Lung microvascular endothelial cell (primary cell): ENCODE measurements around the gene PXDN. TPM values are rescaled to one million over a fixed set of nuclear protein-coding genes. Genes with fewer than 3 reads are reported as not detected.

Experiments
- DNase-seq, 2 donors: peaks; one replicate each; pipeline versions ENCODE4 v3.0.0 to v3.0.0-alpha.2; 2010; ENCODE audit warnings: low read depth in 2 of 2
- total RNA-seq: library from RNA; depleted of rRNA; stranded (reverse); fragments of >200 nt; gene quantifications from 2 replicates; pipeline ENCODE4 v1.2.1, GENCODE V29; 2014

Gene PXDN
- total RNA-seq, 1 donor from 2014 or later: 140 TPM

DNA sequence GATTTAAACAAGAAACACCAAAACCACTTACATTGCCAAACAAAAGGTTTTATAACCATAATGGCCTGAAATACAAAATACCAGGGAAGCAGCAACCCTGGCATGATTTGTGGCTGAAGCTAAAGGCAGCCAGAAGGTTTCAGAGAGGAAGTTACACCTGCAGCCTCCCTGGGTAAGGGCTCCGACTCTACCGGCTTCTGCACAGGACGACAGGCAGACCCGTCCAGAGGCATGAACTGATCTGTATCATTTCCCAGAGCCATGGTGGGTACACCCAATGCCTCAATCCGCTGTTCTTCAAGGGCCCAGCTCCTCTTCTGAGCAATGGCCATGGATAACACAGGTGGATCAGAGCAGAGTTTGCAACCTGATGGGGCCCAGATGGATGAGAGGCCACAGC, 71.6 kb downstream of the PXDN start:
- no peak for DNase-seq

DNA sequence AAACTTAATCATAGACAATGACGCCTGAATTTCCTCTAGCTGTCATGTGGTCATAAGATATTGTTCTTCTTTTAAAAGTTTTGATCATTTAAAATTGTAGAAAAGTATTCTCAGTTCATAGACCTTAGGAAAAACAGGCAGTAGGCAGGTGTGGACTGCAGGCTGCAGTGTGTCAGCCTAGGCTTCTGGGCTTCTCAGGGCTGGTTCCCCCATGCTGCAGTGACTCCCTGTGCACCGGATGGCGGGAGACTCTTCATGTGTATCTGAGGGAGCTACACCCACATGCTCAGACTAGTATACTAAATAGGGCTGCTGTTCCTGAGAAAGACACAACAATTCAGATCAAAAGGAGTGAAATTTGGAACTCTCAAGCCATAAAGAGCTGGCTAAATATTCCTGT, 72.4 kb downstream of the PXDN start:
- DNase-seq: no peak

DNA sequence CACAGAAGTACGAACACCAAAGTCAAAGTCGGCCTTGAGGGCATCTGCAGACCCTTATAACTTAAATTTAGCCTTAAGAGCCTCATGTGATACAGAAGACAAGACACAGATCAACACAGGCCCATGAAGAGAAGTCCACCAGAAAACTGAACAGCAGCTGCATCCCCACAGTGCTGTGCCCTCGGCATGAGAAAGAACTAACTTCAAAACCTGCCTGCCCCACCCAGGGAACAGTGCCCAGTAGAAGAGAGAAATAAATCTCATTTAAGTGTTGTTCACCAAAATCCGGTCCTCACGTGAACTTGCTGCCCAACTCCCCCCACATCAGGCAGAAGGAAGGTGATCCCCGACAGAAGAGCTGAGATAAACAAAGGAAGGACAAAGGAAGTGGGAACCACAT, 73.7 kb downstream of the PXDN start:
- DNase-seq: no peak

DNA sequence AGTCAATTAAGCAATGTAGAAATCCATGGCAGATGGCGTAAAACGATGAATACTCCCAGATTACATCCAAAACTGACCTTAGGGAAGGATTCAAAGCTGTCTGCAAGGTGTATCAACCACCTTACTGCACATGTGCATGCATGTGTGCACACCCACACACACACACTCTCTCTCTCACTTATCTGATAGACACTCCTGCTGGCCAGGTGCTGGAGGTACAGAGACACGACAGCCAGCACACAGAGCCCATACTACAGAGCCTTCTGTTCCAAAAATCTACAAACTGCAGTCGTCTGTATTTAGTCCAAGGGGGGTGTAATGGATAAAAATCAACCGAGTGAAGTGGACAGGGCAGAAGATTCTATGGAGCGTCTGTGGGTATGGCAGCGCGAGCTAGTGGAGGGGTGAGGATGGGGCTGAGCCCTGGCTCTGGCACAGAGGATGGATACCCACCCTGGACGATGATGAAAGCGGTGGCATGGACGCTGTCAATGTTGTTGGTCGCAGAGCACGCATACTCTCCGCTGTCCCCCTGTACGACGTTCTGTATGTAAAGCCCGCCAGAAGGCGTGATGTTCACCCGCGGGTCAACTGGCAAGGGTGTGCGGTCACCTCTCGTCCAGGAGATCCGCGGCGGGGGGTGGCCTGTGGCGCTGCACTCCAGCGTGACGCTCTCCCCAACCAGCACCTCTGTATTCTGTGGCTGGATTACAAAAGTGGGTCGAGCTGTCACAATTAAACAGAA, 78.4 kb downstream of the PXDN start:
- no peak for DNase-seq

DNA sequence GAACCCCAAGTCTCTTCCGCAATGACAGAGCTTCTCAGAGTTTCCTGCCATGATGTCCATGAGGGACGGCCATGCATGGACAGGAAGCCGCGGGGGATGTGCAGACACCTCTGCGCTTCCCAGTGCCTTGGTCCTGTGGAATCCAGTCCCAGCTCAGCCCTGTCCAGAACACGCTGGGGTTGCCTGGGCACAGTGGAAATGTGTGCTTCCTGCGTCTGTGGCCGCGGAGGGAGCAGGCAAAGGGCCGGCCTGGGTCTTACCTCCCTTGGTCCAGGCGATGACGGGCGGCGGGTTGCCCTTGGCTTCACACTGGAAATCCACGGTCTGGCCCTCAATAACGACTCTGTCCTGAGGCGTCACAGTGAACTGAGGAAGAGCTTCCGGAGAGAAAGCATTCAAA, 79.6 kb downstream of the PXDN start:
- DNase-seq: no peak

DNA sequence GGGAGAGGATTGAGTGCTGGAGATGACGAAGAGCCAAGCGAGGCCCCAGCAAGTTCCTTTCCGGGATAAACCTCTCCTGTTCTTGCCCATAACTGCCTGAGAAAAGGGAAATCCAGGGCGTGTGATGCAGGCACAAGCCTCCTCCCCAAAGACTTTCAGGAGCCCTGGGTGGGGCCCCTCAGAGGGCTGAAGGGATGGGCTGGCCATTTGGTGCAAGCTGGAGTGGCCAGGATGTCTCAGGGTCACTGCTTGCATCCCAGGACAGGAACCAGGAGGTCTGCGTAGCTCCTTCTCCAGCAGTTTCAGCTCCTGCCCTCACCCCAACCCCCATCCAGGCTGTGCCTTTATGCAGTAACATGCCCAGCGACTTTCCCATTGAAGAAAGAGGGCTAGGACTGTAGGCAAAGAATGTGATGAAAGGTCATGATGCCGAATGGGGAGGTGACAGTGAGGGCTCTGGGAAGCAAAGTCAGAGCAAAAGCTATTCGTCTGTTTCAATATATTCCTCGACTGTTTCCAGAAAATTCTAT, 80.2 kb downstream of the PXDN start:
- no peak for DNase-seq

DNA sequence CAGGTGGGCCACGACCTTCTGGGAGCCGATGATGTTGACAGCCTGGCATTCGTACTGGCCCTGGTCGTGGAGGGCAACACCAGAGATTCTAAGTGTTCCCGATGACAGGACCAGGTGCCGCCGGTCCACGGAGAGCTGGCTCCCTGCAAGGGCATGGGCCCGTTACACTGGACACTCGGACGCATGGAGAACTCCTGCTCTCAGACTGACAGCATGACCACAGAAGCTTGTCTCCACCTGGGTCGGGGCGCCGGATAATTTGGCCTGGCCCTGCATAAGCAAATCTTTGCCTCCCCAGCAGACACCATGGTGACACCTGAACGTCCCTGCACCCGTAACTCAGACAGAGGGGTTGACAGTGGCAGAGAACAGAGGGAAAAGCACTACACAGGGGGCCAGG, 80.7 kb downstream of the PXDN start:
- DNase-seq: no peak

DNA sequence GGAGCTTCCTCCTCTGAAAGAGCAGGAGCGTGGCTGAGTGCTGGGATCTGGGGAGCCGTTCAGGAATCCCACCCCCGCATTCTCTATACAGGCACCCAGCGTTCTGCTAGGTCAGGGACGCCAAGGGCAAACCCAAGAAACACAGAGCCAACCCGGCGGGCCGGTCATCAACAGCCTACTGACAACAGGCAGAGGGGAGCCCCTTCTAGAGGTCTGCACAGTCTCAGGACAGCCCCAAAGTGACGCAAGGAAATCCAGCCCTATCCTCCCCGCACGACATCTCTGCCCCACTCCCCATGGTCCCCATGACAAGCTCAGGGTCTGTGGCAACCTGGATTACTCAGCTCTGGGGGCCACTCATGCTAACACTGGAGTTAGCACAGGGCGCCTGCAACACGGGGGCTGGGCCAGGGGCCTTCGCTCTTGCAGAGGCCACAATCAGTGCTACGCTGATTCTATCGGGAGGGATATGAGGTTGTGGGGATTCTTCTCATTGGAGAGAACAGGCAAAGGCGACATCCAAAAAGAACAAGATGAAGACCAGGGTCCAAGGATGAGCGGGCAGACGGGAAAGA, 81.6 kb downstream of the PXDN start:
- DNase-seq: no peak

DNA sequence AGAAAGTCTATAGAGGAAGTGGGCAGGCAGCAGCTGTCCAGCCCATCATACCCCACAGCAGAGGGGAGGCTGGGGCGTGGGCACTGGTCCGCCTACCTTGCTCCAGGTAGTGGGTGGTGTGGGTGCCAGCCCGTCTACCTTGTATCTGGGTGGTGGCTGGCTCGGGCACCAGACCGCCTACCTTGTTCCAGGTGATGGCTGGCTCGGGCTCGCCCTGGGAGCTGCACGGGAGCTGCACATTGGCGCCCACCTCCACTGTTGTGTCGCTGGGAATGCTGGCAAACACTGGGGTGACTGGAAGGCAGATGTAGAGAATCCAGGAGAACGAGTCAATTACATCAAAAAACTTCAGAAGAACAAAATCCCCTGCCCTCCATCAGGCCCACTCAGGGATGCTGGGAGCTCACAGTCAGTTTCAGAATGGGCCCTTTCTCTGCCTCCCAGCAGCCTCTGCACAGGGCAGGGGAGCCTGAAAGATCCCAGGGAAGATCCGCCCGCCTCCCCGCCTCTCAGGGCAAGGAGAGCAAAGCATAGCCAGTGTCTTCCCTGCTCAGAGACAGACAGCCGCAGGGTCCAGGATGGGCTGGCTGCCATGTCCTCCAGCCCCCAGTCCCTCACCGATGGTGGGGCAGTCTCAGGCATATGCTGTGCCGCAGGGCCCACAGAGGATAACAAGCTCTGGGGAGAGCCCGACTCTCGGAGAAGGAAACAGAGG, 82.3 kb downstream of the PXDN start:
- DNase-seq: no peak

DNA sequence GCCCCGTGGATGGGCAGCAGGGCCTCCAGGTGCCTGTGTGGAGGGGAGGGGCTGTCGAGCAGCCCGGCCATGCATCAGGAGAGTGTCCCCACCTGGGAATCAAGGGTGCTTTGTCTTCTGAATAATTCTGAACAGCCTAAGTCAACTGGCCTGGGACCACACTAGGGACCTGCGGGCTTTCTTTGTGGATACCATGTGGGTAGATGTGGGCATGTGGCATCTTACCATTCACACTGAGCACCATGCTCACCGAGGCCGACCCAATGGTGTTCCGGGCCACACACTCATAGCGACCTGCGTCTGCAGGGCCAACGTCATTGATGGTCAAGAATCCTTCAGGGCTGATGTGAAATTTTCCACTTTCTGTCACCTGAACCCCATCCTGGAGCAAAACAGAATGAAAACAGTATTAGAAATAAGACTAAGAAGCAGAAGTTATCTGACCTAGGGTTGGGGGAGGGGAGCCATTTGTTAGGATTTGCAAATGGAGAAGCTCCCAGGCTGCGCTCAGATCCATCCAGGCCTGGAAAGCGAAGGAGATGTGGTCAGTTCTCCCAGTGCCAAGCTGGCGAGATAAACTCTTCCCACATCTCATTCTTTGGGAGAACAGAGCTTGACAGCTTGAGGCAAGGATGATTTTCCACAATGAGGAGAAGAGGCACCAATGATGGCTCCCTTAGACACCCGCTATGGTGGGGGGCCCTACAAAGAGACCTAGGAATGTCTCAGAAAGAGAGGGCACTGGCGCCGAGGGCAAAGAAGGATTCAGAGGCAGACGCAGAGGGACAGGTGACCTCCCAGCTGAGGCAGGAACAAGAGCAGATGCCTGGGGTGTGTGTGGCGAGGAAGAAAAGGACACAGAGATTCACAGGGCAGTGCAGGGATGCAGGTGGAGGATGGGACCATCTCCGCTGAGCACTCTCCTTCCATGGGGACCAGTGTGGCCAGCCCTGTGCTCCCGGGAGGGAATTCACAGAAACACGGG, 83.4 kb downstream of the PXDN start:
- no peak for DNase-seq

DNA sequence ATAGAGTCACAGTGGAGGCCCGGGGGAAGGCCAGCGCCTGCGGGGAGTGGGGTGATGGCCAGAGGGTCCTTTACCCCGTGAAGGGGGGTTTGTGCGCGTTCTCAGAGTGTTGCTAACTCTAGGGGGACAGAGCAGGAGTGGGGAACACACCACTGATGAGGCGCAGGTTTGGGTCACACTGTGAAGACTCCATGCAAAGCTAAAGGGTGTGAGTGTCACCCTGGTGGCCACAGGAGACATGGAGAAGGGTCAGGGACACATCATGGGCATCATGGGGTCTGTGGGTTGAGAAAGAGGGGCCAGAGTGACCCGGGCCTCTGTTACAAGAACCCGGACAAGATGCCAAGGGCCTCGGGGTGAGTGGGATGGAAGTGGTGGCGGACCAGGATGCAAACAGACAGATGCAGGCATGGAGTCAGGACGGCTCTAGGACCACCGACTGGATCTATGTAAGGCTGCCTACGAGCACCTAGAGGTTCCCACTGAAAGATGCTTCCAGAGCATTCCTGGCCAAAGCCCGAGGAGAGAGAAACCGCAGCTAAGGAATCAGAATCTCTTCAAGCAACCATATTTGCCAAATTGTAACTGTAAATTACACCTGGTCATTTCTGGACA, 84.3 kb downstream of the PXDN start:
- no peak for DNase-seq

DNA sequence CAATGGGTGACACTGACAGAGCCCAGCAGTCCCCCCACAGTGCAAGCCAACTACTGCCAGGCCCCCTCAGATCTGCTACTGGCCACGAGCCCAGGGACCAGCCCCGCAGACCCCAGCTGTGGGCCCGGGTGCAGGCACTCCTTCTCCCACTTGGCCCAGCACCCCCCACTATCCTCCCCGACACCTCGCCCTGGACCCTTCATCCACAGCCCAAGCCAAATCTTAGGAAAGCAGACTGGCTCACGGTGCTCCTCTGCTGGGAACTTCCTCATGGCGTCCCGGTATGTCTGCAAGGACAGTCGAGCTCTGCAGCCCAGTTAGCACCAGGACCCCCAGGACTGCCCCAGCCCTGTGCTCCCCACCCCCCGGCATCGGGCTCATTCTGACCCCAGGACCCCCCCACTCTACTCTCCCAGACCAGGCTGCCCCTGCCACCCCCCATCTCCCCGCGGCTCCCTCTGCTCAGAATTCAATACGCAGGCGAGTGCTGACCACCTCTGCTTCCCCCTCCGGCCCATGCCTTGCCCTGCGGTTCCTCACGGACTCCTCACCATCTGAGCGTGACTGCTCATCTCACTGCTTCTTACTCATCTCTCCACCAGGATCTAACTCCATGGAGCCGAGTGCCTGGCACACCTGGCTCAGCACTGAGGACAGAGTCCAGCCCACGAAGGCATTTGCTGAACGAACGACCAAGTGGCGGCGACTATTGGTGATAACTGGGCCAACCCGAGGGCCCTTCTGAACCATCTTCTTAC, 85.7 kb downstream of the PXDN start:
- DNase-seq: no peak

DNA sequence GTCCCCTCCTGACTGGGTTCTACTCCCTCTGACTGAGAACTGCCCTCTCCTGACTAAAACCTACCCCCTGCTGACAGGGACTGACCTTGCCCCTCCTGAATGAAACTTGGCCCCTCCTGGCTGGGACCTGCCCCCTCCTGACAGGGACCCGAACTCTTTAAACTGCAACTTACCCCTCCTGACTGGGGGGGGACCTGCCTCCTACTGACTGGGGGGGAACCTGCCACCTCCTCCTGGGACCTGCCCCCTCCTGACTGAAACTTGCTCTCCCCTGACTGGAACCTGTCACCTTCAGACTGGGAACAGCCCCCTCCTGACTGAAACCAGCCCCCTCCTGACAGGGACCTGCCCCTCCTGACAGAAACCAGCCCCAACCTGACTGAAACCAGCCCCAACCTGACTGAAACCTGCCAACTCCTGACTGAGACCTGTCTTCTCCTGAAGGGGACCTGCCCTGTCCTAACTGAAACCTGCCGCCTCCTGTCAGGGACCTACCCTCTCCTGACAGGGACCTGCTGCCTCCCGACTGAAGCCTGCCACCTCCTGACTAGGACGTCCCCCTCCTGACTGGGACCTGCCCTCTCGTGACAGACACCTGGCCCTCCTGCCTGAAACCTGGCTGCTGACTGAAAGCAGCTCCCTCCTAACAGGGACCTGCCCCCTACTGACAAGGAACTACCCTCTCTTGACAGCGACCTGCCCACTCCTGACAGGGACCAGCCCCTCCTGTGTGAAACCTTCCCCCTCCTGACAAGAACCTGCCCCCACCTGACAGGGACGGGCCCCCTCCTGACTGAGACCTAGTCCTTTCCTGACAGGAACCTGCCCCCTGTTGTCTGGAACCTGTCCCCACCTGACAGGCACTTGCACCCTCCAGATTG, 87.1 kb downstream of the PXDN start:
- DNase-seq: no peak

DNA sequence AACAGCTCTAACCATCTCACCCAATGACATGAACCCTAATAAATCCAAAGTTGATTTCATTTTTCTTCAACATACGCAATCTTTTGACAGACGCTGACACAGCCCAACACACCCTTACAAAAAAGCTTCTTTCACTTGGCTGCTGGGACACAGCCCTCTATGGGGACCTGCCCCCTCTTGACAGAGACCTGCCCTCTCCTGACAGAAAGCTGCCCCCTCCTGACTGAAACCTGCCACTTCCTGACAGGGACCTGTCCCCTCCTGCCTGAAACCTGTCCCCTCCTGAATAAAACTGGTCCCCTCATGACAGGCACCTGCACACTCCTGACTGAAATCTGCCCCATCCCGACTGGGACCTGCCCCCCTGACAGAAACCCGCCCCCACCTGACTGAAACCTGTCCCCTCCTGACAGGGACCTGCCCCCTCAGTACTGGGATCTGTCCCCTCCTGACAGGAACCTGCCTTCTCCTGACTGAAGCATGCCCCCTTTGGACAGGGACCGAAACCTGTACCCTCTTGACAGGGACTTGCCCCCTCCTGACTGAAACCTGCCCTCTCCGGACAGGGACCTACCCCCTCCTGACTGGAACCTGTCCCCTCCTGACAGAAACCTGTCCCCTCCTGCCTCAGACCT, 87.9 kb downstream of the PXDN start:
- DNase-seq: peak in 1 of 2 donors; percentile 40

DNA sequence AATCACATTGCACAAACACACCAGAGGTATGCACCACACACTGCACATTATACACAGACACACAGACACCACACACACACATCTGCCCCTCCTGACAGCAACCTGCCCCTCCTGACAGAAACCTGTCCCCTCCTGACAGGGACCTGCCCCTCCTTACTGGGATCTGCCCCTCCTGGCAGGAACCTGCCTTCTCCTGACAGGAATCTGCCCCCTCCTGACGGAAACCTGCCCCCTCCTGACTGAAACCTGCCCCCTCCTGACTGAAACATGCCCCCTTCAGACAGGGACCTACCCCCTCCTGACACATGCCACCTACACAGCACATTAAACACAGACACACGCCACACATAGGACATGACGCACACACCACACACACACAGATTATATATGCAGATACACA, 88.9 kb downstream of the PXDN start:
- peak in 1 of 2 donors; percentile 30 for DNase-seq

DNA sequence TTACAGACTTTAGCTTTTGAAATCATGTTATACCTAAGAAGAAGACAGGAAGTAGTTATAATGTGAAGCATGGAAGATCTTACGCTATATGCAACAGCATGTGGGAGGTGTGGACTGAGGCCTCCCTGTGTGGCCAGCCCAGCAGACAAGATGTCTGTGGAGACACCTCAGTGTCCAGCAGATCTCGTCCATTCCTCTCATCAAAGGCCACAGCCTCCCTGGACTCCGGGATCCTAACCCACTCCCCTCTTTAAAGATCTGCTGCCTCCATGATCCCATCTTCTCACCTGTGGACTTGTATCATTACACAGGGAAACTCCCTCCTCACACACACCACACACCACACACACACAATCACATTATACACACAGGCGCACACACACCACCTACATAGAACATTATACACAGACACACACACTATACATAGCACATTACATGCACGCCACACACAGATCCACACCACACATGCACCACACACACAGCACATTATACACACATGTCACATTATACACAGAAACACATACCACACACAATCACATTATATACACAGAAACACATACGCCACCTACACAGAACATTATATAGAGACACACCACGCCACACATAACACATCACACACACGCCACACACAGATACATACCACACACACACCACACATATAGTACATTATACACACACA, 89.5 kb downstream of the PXDN start:
- no peak for DNase-seq

DNA sequence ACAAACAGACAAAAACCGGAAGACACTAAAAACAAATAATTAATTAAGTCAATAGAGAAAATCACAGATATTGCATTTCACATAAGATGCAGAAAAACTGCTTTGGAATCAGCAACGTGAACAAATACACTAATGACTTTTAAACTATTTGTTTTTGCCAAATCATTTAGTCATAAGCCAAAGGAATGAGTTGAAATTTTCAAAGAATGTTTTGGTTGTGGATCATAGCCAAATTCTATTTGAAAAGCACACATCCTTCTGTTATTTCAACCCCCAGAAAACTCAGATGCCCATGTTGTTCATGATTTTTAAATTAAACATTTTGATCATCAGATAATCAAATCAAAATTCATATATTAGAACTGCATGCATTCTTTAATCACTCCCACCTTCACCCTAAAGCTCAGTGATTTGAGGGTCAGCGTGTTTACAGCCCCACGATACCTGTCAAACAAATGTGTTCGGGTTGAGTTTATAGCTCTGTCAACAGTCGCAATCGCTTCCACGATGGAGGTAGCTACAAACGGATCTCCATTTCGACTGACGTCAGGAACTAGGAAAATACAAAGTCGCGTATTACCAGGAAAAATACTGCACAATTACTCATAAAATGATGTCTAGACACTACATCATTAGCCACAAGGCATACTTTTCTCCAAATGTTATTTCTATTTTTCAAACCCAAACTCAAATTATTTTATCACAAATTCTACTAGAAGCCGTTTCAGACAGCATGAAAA, 90.2 kb downstream of the PXDN start:
- peak; percentile 66 to 91 for DNase-seq
